Measurements from ENCODE around the gene NUP210L.

NUP210L gene

GRCh38 chr1:154176337-154176736, 21.5 kb upstream of the NUP210L start:
- no peak overlapping the region for H3K4me3 Mint-ChIP-seq
- H3K9me3 Mint-ChIP-seq, result no peaks in the 10 kb centered on the region
- TF ChIP-seq, protein P1, sequence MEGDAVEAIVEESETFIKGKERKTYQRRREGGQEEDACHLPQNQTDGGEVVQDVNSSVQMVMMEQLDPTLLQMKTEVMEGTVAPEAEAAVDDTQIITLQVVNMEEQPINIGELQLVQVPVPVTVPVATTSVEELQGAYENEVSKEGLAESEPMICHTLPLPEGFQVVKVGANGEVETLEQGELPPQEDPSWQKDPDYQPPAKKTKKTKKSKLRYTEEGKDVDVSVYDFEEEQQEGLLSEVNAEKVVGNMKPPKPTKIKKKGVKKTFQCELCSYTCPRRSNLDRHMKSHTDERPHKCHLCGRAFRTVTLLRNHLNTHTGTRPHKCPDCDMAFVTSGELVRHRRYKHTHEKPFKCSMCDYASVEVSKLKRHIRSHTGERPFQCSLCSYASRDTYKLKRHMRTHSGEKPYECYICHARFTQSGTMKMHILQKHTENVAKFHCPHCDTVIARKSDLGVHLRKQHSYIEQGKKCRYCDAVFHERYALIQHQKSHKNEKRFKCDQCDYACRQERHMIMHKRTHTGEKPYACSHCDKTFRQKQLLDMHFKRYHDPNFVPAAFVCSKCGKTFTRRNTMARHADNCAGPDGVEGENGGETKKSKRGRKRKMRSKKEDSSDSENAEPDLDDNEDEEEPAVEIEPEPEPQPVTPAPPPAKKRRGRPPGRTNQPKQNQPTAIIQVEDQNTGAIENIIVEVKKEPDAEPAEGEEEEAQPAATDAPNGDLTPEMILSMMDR (IDR thresholded peaks at IDR 0.05), result no peak
- H3K27me3 Mint-ChIP-seq (ENCODE audit: low read depth, poor library complexity), result no peaks in the 10 kb centered on the region
- no peak overlapping the region for H3K27ac Mint-ChIP-seq
- no peak for DNase-seq
- peaks cover 44% of the 10 kb centered on the region for H3K4me1 Mint-ChIP-seq
- H3K36me3 Mint-ChIP-seq (ENCODE audit: low read depth), result peaks cover 51% of the 10 kb centered on the region

- Mint-ChIP-seq H3K36me3 (ENCODE audit: low read depth) (peaks cover 62% of the 10 kb centered on the region), H3K4me3 (no peak overlapping the region), H3K4me1 (peaks cover 27% of the 10 kb centered on the region), H3K9me3 (no peaks in the 10 kb centered on the region), H3K27me3 (ENCODE audit: low read depth, poor library complexity) (no peaks in the 10 kb centered on the region), H3K27ac (no peak overlapping the region)
- no peak for DNase-seq
- TF ChIP-seq, protein P1 (IDR thresholded peaks at IDR 0.05), result no peak
These were observed 19.8 kb upstream of the NUP210L start for GRCh38 chr1:154174654-154175053.

DNA sequence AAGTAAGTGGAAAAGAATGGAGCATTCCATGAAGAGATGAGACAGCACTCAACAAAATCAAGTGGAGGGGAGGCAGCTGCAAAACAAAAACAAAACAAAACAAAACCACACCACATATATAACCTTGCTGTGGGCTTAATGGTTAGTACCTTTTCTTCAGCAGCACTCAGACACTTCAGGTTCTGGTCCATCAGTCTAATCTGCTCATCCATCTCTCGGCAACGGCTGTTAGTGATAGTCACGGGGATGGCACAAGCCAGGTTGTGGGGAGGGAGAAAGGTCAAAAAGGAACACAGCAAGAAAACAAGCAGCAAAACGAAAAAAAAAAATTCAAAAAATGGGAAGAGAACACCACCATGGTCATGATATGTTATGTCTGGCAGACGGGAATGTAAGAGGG, 17.0 kb upstream of the NUP210L start:
- Mint-ChIP-seq H3K27me3 (ENCODE audit: low read depth, poor library complexity) (no peaks in the 10 kb centered on the region), H3K36me3 (ENCODE audit: low read depth) (peaks cover 75% of the 10 kb centered on the region), H3K4me3 (no peak overlapping the region), H3K27ac (peak overlapping the region; percentile 44), H3K4me1 (no peaks in the 10 kb centered on the region), H3K9me3 (no peaks in the 10 kb centered on the region)
- DNase-seq, result no peak
- TF ChIP-seq, protein P1 (IDR thresholded peaks at IDR 0.05), result no peak

- Mint-ChIP-seq H3K9me3 (no peaks in the 10 kb centered on the region), H3K4me3 (no peak overlapping the region), H3K4me1 (no peaks in the 10 kb centered on the region), H3K27ac (peak overlapping the region; percentile 44), H3K36me3 (ENCODE audit: low read depth) (peaks cover 74% of the 10 kb centered on the region), H3K27me3 (ENCODE audit: low read depth, poor library complexity) (no peaks in the 10 kb centered on the region)
- TF ChIP-seq, protein P1 (IDR thresholded peaks at IDR 0.05), result no peak
- DNase-seq, result no peak
These were observed 16.3 kb upstream of the NUP210L start for GRCh38 chr1:154171223-154171583.

- Mint-ChIP-seq H3K36me3 (ENCODE audit: low read depth) (peaks cover 74% of the 10 kb centered on the region), H3K27ac (peak overlapping the region; percentile 39), H3K4me3 (no peak overlapping the region), H3K27me3 (ENCODE audit: low read depth, poor library complexity) (no peaks in the 10 kb centered on the region), H3K9me3 (no peaks in the 10 kb centered on the region), H3K4me1 (no peaks in the 10 kb centered on the region)
- TF ChIP-seq, protein P1 (IDR thresholded peaks at IDR 0.05), result no peak
- no peak for DNase-seq
These were observed 15.8 kb upstream of the NUP210L start for GRCh38 chr1:154170547-154171222.

GRCh38 chr1:154167461-154167860, 12.6 kb upstream of the NUP210L start:
- H3K9me3 Mint-ChIP-seq, result no peaks in the 10 kb centered on the region
- H3K36me3 Mint-ChIP-seq (ENCODE audit: low read depth), result peaks cover 84% of the 10 kb centered on the region
- no peaks in the 10 kb centered on the region for H3K4me1 Mint-ChIP-seq
- no peak for DNase-seq
- peak overlapping the region; percentile 63 for H3K27ac Mint-ChIP-seq
- no peak overlapping the region for H3K4me3 Mint-ChIP-seq
- H3K27me3 Mint-ChIP-seq (ENCODE audit: low read depth, poor library complexity), result no peaks in the 10 kb centered on the region
- TF ChIP-seq, protein P1 (IDR thresholded peaks at IDR 0.05), result no peak
